Measurements from ENCODE around the gene CMIP. TPM values are rescaled to one million over a fixed set of nuclear protein-coding genes. Genes with fewer than 3 reads are reported as not detected.

The CMIP gene
- total RNA-seq, 4 donors from 2014 or later, result 14.5 to 24.6 (median 21.0) TPM

- peaks cover 15 to 71% (median 52%) of the 10 kb centered on the region in 4 donors for H3K4me1 ChIP-seq
Measured at GRCh38 chr16:81471882-81472281, 27.3 kb downstream of the CMIP start.

GRCh38 chr16:81472391-81472790 is 27.8 kb downstream of the CMIP start:
- H3K4me3 ChIP-seq, result no peak overlapping the region
- WGBS, result 91% methylated on average over 7 of the region's 7 CpGs
- H3K4me1 ChIP-seq, result peaks cover 15 to 69% (median 52%) of the 10 kb centered on the region in 4 donors
- TF ChIP-seq POLR2AphosphoS5 (IDR thresholded peaks at IDR 0.05), result no peak
- no peak for TF ChIP-seq POLR2A (IDR thresholded peaks at IDR 0.05; ENCODE audit: low read depth)
- TF ChIP-seq CTCF (IDR thresholded peaks at IDR 0.05), result no peak
- no peak for TF ChIP-seq EP300 (IDR thresholded peaks at IDR 0.05)
- no peaks in the 10 kb centered on the region for H3K27me3 ChIP-seq
- H3K9me3 ChIP-seq, result no peaks in the 10 kb centered on the region
- peaks cover 0 to 3% (median 0%) of the 10 kb centered on the region in 4 donors for H3K36me3 ChIP-seq
- intact Hi-C loops (cut with DNase I), result no loop called here
- DNase-seq (ENCODE audit: extremely low spot score), result no peak
- H3K27ac ChIP-seq (replicated peaks in 1 of 4), result no peak overlapping the region

More at GRCh38 chr16:81471882-81472281, 27.3 kb downstream of the CMIP start:
- no peaks in the 10 kb centered on the region for H3K27me3 ChIP-seq
- no peaks in the 10 kb centered on the region for H3K9me3 ChIP-seq
- no peak for TF ChIP-seq CTCF (IDR thresholded peaks at IDR 0.05)
- TF ChIP-seq EP300 (IDR thresholded peaks at IDR 0.05), result no peak
- no peak for TF ChIP-seq POLR2AphosphoS5 (IDR thresholded peaks at IDR 0.05)
- TF ChIP-seq POLR2A (IDR thresholded peaks at IDR 0.05; ENCODE audit: low read depth), result no peak
- intact Hi-C loops (cut with DNase I), result no loop called here
- H3K36me3 ChIP-seq, result peaks cover 0 to 3% (median 0%) of the 10 kb centered on the region in 4 donors
- WGBS, result 94% methylated on average over 8 of the region's 8 CpGs
- DNase-seq (ENCODE audit: extremely low spot score), result no peak
- no peak overlapping the region for H3K27ac ChIP-seq (replicated peaks in 1 of 4)
- H3K4me3 ChIP-seq, result no peak overlapping the region

- Histone ChIP-seq H3K4me1 (peaks cover 16 to 72% (median 58%) of the 10 kb centered on the region in 4 donors), H3K4me3 (no peak overlapping the region), H3K36me3 (peaks cover 0 to 3% (median 0%) of the 10 kb centered on the region in 4 donors), H3K27ac (replicated peaks in 1 of 4) (no peak overlapping the region), H3K9me3 (no peaks in the 10 kb centered on the region), H3K27me3 (no peaks in the 10 kb centered on the region)
- WGBS, result 61% methylated on average over 5 of the region's 14 CpGs
- intact Hi-C loops (cut with DNase I), result no loop called here
- no peak for DNase-seq (ENCODE audit: extremely low spot score)
- TF ChIP-seq POLR2A (IDR thresholded peaks at IDR 0.05; ENCODE audit: low read depth) (no peak), POLR2AphosphoS5 (IDR thresholded peaks at IDR 0.05) (no peak), EP300 (IDR thresholded peaks at IDR 0.05) (no peak), CTCF (IDR thresholded peaks at IDR 0.05) (no peak)
Measured at GRCh38 chr16:81473066-81473488, 28.5 kb downstream of the CMIP start.

- H3K27ac ChIP-seq (replicated peaks in 1 of 4), result no peak overlapping the region
- intact Hi-C loops (cut with DNase I), result no loop called here
- no peaks in the 10 kb centered on the region for H3K9me3 ChIP-seq
- H3K36me3 ChIP-seq, result peaks cover 0 to 3% (median 0%) of the 10 kb centered on the region in 4 donors
- H3K27me3 ChIP-seq, result no peaks in the 10 kb centered on the region
- WGBS, result 54% methylated on average over 10 of the region's 10 CpGs
- no peak for DNase-seq (ENCODE audit: extremely low spot score)
- H3K4me3 ChIP-seq, result no peak overlapping the region
- peaks cover 20 to 74% (median 61%) of the 10 kb centered on the region in 4 donors for H3K4me1 ChIP-seq
- TF ChIP-seq POLR2A (IDR thresholded peaks at IDR 0.05; ENCODE audit: low read depth) (no peak), EP300 (IDR thresholded peaks at IDR 0.05) (no peak), CTCF (IDR thresholded peaks at IDR 0.05) (no peak), POLR2AphosphoS5 (IDR thresholded peaks at IDR 0.05) (no peak)
Measured at GRCh38 chr16:81473558-81473957, 28.9 kb downstream of the CMIP start.

Measured in esophagus muscularis mucosa (tissue), 4 donors.